ENCODE measurements around the gene KRT28. TPM values are rescaled to one million over a fixed set of nuclear protein-coding genes. Genes with fewer than 3 reads are reported as not detected.
"Not testable (repeated sequence)": the region's sequence is repeated elsewhere in the genome, so short reads cannot be mapped to it uniquely, and the experiment has no call there.

The KRT28 gene
- total and polyA plus RNA-seq, 7 donors = not detected

GRCh38 chr17:40817103-40817682 is 17.4 kb upstream of the KRT28 start:
- Histone ChIP-seq H3K9me3 (peaks cover 0 to 3% (median 0%) of the 10 kb centered on the region in 4 donors), H3K4me3 (no peak overlapping the region), H3K27ac (no peak overlapping the region), H3K36me3 (peaks cover 0 to 11% (median 0%) of the 10 kb centered on the region in 4 donors), H3K27me3 (peaks cover 0 to 9% (median 0%) of the 10 kb centered on the region in 3 donors), H3K4me1 (peaks cover 0 to 15% (median 0%) of the 10 kb centered on the region in 4 donors)
- intact Hi-C loops (cut with DNase I) = loop anchor here (5.0 kb wide), 1 partner anchor 170 kb away; the partner anchor contains the start of gene SMARCE1
- TF ChIP-seq EP300 (IDR thresholded peaks at IDR 0.05) (no peak), POLR2AphosphoS5 (IDR thresholded peaks at IDR 0.05) (no peak), CTCF (IDR thresholded peaks at IDR 0.05) (no peak), POLR2A (IDR thresholded peaks at IDR 0.05) (no peak)
- 97 to 99% methylated on average over 4 of the region's 4 CpGs for WGBS, 2 donors
- DNase-seq = no peak

GRCh38 chr17:40816569-40816968 is 16.8 kb upstream of the KRT28 start:
- Histone ChIP-seq H3K27ac (no peak overlapping the region), H3K9me3 (peaks cover 0 to 3% (median 0%) of the 10 kb centered on the region in 4 donors), H3K4me1 (peaks cover 0 to 15% (median 0%) of the 10 kb centered on the region in 4 donors), H3K36me3 (peaks cover 0 to 11% (median 0%) of the 10 kb centered on the region in 4 donors), H3K27me3 (peaks cover 0 to 10% (median 0%) of the 10 kb centered on the region in 3 donors), H3K4me3 (no peak overlapping the region)
- TF ChIP-seq POLR2A (IDR thresholded peaks at IDR 0.05) (no peak), CTCF (IDR thresholded peaks at IDR 0.05) (no peak), EP300 (IDR thresholded peaks at IDR 0.05) (no peak), POLR2AphosphoS5 (IDR thresholded peaks at IDR 0.05) (no peak)
- intact Hi-C loops (cut with DNase I) = loop anchor here (5.0 kb wide), 1 partner anchor 169 kb away; the partner anchor contains the start of gene SMARCE1
- no peak for DNase-seq
- WGBS, 2 donors = 96% methylated on average over 3 of the region's 3 CpGs

- DNase-seq = no peak
- Histone ChIP-seq H3K27ac (no peak overlapping the region), H3K4me3 (no peak overlapping the region), H3K36me3 (peaks cover 0 to 11% (median 0%) of the 10 kb centered on the region in 4 donors), H3K4me1 (peaks cover 0 to 15% (median 0%) of the 10 kb centered on the region in 4 donors), H3K27me3 (peaks cover 0 to 21% (median 0%) of the 10 kb centered on the region in 3 donors), H3K9me3 (peaks cover 0 to 3% (median 0%) of the 10 kb centered on the region in 4 donors)
- TF ChIP-seq POLR2AphosphoS5 (IDR thresholded peaks at IDR 0.05) (no peak), CTCF (IDR thresholded peaks at IDR 0.05) (no peak), EP300 (IDR thresholded peaks at IDR 0.05) (no peak), POLR2A (IDR thresholded peaks at IDR 0.05) (no peak)
- intact Hi-C loops (cut with DNase I) = loop anchor here (5.0 kb wide), 1 partner anchor 168 kb away; the partner anchor contains the start of gene SMARCE1
- whole genome bisulfite sequencing, 2 donors = 90 to 97% methylated on average over 1 of the region's 1 CpG
Measured at GRCh38 chr17:40815381-40815780, 15.6 kb upstream of the KRT28 start.

- Histone ChIP-seq H3K27me3 (peaks cover 0 to 27% (median 0%) of the 10 kb centered on the region in 3 donors), H3K4me1 (peaks cover 0 to 12% (median 0%) of the 10 kb centered on the region in 4 donors), H3K36me3 (peaks cover 0 to 11% (median 0%) of the 10 kb centered on the region in 4 donors)
- not testable (repeated sequence) for H3K4me3 ChIP-seq, H3K9me3 ChIP-seq, H3K27ac ChIP-seq, DNase-seq
- intact Hi-C loops (cut with DNase I) = loop anchor here (5.0 kb wide), 1 partner anchor 167 kb away; the partner anchor contains the start of gene SMARCE1
- 85 to 86% methylated on average over 3 of the region's 3 CpGs for WGBS, 2 donors
Measured at GRCh38 chr17:40814657-40815056, 14.9 kb upstream of the KRT28 start.

- H3K27me3 ChIP-seq = peaks cover 0 to 35% (median 0%) of the 10 kb centered on the region in 3 donors
Measured at GRCh38 chr17:40813804-40814203, 14.0 kb upstream of the KRT28 start.

More at GRCh38 chr17:40813804-40814203, 14.0 kb upstream of the KRT28 start:
- Histone ChIP-seq H3K4me3 (no peak overlapping the region), H3K36me3 (peaks cover 0 to 11% (median 0%) of the 10 kb centered on the region in 4 donors), H3K9me3 (peaks cover 0 to 3% (median 0%) of the 10 kb centered on the region in 4 donors), H3K4me1 (peaks cover 0 to 7% (median 0%) of the 10 kb centered on the region in 4 donors), H3K27ac (no peak overlapping the region)
- TF ChIP-seq POLR2AphosphoS5 (IDR thresholded peaks at IDR 0.05) = no peak
- TF ChIP-seq POLR2A (IDR thresholded peaks at IDR 0.05) = no peak
- TF ChIP-seq CTCF (IDR thresholded peaks at IDR 0.05) = no peak
- TF ChIP-seq EP300 (IDR thresholded peaks at IDR 0.05) = no peak
- intact Hi-C loops (cut with DNase I) = no loop called here
- WGBS, 2 donors = 71% methylated on average over 4 of the region's 4 CpGs
- no peak for DNase-seq
